ENCODE data around the gene RHAG. TPM values are rescaled to one million over a fixed set of nuclear protein-coding genes. Genes with fewer than 3 reads are reported as not detected.
"Not testable (repeated sequence)": the region's sequence is repeated elsewhere in the genome, so short reads cannot be mapped to it uniquely, and the experiment has no call there.

RHAG gene
- total and polyA plus RNA-seq, 2 experiments from 2014 or later, result not detected

DNA sequence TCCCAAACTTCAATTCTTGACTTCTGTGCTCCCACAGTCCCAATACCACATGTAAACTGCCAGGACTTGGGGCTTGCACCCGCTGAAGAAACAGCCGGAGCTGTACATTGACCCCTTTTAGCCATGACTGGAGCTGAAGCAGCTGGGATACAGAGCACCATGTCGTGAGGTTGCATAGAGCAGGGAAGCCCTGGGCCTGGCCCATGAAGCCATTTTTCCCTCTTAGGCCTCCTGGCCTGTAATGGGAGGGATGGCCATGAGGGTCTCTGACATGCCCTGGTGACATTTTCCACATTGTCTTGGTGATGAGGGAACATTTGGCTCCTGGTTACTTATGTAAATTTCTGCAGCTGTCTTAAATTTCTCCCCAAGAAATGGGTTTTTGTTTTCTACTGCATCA lies 9.8 kb downstream of the RHAG start:
- Histone ChIP-seq H3K9me3 (ENCODE audit: low read depth) (no peaks in the 10 kb centered on the region), H3K27ac (no peak overlapping the region), H3K36me3 (no peaks in the 10 kb centered on the region), H3K4me1 (ENCODE audit: low read depth) (no peaks in the 10 kb centered on the region), H3K27me3 (no peaks in the 10 kb centered on the region), H3K4me3 (no peak overlapping the region)
- DNase-seq (ENCODE audit: low read depth in 1 of 2, low spot score in 1 of 2), result no peak
- TF ChIP-seq, protein P1, sequence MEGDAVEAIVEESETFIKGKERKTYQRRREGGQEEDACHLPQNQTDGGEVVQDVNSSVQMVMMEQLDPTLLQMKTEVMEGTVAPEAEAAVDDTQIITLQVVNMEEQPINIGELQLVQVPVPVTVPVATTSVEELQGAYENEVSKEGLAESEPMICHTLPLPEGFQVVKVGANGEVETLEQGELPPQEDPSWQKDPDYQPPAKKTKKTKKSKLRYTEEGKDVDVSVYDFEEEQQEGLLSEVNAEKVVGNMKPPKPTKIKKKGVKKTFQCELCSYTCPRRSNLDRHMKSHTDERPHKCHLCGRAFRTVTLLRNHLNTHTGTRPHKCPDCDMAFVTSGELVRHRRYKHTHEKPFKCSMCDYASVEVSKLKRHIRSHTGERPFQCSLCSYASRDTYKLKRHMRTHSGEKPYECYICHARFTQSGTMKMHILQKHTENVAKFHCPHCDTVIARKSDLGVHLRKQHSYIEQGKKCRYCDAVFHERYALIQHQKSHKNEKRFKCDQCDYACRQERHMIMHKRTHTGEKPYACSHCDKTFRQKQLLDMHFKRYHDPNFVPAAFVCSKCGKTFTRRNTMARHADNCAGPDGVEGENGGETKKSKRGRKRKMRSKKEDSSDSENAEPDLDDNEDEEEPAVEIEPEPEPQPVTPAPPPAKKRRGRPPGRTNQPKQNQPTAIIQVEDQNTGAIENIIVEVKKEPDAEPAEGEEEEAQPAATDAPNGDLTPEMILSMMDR (IDR thresholded peaks at IDR 0.05; ENCODE audit: low read depth, low read length), result no peak

DNA sequence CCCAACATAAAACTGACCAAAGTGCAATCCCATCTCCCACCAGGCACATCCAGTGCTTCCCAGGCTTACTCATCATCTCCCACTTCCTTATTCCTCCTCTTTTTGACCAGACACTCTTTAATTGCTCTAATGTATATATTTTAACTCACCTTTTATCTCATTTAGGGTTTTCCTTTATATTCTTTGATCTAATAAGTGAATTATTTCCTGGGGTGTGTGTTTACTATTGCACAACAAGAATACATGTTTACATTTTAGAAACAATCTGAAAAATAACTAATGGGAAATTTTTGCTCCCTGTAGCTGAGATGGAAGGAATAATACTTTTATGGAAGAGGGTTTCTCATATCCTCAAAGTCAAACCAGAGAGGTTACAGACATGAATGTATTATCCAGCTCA lies 18.4 kb downstream of the RHAG start:
- DNase-seq (ENCODE audit: low read depth in 1 of 2, low spot score in 1 of 2), result no peak
- Histone ChIP-seq H3K9me3 (ENCODE audit: low read depth) (no peaks in the 10 kb centered on the region), H3K27me3 (no peaks in the 10 kb centered on the region), H3K4me3 (no peak overlapping the region), H3K36me3 (no peaks in the 10 kb centered on the region), H3K4me1 (ENCODE audit: low read depth) (no peaks in the 10 kb centered on the region), H3K27ac (no peak overlapping the region)
- TF ChIP-seq, protein P1 (IDR thresholded peaks at IDR 0.05; ENCODE audit: low read depth, low read length), result no peak

DNA sequence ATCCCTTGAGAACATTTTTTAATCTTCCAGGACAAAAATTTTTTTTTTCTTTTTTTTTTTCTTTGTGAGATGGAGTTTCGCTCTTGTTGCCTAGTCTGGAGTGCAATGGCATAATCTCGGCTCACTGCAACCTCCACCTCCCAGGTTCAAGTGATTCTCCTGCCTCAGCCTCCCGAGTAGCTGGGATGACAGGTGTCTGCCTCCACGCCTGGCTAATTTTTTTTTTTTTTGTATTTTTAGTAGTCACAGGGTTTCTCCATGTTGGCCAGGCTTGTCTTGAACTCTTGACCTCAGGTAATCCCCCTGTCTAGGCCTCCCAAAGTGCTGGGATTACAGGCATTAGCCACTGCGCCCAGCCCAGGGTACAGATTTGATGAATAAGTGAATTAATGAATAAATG lies 22.5 kb downstream of the RHAG start:
- H3K4me3 ChIP-seq; H3K27me3 ChIP-seq; H3K27ac ChIP-seq; H3K9me3 ChIP-seq (ENCODE audit: low read depth); H3K4me1 ChIP-seq (ENCODE audit: low read depth); DNase-seq (ENCODE audit: low read depth in 1 of 2, low spot score in 1 of 2); H3K36me3 ChIP-seq: not testable (repeated sequence)

DNA sequence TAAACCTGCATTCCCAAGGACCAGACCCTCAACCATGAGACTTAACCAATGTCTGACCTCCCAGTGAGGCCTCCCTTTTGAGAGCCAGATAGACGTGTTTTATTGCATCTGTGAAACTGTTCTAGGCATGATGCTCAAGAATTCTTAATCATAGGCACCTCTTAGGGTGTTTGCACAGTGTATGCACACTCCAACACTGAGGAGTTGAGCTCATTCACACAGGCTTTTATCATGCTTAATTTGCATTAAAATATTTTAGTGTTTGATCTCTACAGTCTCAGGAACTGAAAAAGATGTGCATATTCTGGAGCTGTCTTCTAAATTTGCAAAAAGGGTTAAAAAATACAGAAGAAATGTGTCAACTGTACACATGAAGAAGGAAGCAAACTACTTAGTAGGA lies 27.4 kb downstream of the RHAG start:
- Histone ChIP-seq H3K36me3 (no peaks in the 10 kb centered on the region), H3K27me3 (no peaks in the 10 kb centered on the region), H3K9me3 (ENCODE audit: low read depth) (no peaks in the 10 kb centered on the region), H3K4me3 (no peak overlapping the region), H3K27ac (no peak overlapping the region), H3K4me1 (ENCODE audit: low read depth) (no peaks in the 10 kb centered on the region)
- TF ChIP-seq, protein P1 (IDR thresholded peaks at IDR 0.05; ENCODE audit: low read depth, low read length), result no peak
- no peak for DNase-seq (ENCODE audit: low read depth in 1 of 2, low spot score in 1 of 2)

DNA sequence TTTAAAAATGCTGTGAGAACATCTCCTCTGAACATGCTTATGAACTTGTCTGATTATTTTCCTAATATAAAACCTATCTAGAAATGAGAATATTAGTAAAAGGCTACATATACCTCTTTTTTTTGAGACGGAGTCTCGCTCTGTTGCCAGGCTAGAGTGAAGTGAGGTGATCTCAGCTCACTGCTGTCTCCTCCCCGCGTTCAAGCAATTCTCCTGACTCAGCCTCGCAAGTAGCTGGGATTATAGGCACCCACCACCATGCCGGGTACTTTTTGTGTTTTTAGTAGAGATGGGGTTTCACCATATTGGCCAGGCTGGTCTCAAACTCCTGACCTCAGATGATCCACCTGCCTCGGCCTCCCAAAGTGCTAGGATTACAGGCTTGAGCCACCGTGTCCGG lies 28.4 kb downstream of the RHAG start:
- not testable (repeated sequence) for H3K27me3 ChIP-seq; H3K9me3 ChIP-seq (ENCODE audit: low read depth); H3K36me3 ChIP-seq; H3K4me3 ChIP-seq; DNase-seq (ENCODE audit: low read depth in 1 of 2, low spot score in 1 of 2); H3K4me1 ChIP-seq (ENCODE audit: low read depth); H3K27ac ChIP-seq

DNA sequence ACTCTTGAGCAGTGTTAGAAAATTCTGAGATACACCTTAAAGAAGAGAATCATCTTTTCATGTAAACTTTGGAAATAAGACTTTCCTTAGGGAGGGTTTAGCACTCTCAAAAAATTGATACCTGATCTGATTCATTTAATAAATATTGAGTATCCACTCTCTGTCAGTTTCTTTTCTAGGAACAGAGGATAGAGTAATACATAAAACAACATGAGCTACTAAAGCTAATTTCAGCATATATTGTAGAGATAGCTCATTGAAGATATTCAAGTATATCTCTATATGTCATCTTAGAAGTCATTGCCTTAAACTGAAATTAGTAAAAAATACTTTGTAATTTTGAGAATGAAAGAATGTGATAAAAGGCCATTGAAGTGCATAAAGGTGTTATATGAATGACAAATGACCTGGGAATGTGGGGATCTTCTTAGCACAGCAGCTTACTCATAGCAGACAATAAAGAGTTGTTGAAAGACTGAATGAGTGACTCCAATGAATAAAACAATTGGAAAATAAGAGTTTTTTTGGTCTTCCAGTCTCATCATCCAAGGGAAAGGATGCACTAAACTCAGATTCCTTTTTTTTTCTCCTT lies 29.2 kb downstream of the RHAG start:
- Histone ChIP-seq H3K27me3 (no peaks in the 10 kb centered on the region), H3K4me1 (ENCODE audit: low read depth) (no peaks in the 10 kb centered on the region), H3K36me3 (no peaks in the 10 kb centered on the region), H3K4me3 (no peak overlapping the region), H3K9me3 (ENCODE audit: low read depth) (no peaks in the 10 kb centered on the region), H3K27ac (no peak overlapping the region)
- TF ChIP-seq, protein P1 (IDR thresholded peaks at IDR 0.05; ENCODE audit: low read depth, low read length), result no peak
- DNase-seq (ENCODE audit: low read depth in 1 of 2, low spot score in 1 of 2), result no peak
